ENCODE data around the gene AADACL3.

The AADACL3 gene

GRCh38 chr1:12741946-12742345 is 26.0 kb downstream of the AADACL3 start:
- CTCF ChIA-PET: no interaction called here
- DNase-seq (ENCODE audit: extremely low spot score): no peak
- TF ChIP-seq ELF4 (IDR thresholded peaks at IDR 0.05) (no peak), NFRKB (IDR thresholded peaks at IDR 0.05) (no peak), ARNT (IDR thresholded peaks at IDR 0.05) (no peak), FOXM1 (IDR thresholded peaks at IDR 0.05; ENCODE audit: borderline replicate concordance) (no peak), CTBP1 (IDR thresholded peaks at IDR 0.05; ENCODE audit: borderline replicate concordance) (no peak), L3MBTL2 (conservative IDR thresholded peaks at IDR 0.05) (no peak), HDGF (IDR thresholded peaks at IDR 0.05; ENCODE audit: borderline replicate concordance) (no peak), ZNF384 (IDR thresholded peaks at IDR 0.05) (no peak), BHLHE40 (IDR thresholded peaks at IDR 0.05; ENCODE audit: borderline replicate concordance) (no peak), TARDBP (IDR thresholded peaks at IDR 0.05) (no peak), FOXK2 (IDR thresholded peaks at IDR 0.05) (no peak), FOXA1 (IDR thresholded peaks at IDR 0.05) (no peak), LEF1 (IDR thresholded peaks at IDR 0.05; ENCODE audit: borderline replicate concordance) (no peak), SP1 (IDR thresholded peaks at IDR 0.05) (no peak), SUZ12 (IDR thresholded peaks at IDR 0.05) (no peak)
- TF ChIP-seq, protein P1, sequence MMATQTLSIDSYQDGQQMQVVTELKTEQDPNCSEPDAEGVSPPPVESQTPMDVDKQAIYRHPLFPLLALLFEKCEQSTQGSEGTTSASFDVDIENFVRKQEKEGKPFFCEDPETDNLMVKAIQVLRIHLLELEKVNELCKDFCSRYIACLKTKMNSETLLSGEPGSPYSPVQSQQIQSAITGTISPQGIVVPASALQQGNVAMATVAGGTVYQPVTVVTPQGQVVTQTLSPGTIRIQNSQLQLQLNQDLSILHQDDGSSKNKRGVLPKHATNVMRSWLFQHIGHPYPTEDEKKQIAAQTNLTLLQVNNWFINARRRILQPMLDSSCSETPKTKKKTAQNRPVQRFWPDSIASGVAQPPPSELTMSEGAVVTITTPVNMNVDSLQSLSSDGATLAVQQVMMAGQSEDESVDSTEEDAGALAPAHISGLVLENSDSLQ (IDR thresholded peaks at IDR 0.05): no peak
- POLR2A ChIA-PET: no interaction called here

DNA sequence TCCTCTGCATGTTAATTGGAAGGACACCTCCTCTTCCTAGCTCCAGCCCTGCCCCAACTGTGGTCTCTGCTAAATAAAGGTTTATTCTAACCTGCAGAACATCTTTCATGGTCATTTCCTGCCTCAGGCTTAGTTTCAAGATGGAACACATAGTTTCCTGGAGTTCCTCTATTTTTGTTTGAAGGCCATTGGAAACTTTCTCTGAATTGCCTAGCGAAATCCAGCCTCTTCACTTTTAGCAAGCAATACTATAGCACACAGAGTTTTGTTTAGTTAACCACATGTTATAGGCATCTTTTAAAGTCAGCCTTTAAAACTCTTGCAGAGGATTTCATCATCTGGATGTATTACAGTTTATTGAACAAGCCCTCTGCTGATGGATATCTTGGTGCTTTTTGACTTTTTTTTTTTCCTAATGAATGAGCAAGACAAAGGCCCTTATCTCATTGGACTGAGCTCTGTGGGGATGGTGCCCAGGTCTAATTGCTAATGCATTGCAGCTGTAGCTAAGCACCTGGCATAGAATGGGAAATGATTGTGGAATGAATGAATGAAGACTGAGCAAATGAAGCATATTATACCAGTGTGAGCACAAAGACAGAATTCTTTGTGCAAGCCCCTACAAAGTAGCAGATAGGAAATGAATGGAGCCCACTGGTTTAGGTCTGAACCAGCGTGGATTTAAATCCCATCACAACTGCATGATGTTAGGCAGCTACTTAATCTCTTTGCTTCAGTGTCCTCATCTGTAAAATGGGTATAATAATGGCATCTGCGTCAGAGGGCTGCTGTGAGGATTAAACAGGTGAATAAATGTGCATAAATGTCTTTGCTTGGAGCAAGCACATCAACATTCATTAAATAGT is 29.4 kb downstream of the AADACL3 start:
- TF ChIP-seq FOXK2 (IDR thresholded peaks at IDR 0.05): no peak
- DNase-seq (ENCODE audit: extremely low spot score): no peak
- ChIA-PET CTCF (no interaction called here), POLR2A (no interaction called here)

DNA sequence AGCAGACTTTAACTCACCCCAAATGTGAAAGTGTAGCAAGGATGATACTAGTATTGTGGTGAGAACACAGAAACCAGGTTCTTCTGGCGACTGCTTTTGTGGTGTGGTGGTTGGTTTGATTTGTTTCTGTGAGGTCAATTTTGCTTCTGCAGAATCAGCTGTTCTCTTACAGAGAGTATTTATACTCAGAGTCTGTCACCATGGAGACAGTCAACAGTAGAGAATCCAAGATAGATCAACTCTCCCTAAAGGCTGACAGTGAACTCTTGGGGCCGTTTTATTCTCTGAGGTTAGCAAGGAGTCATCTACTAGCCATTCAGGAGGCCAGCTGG is 30.0 kb downstream of the AADACL3 start, which contains the start of gene CFAP107:
Gene CFAP107, plus strand, starts transcription at position 209 of the 332 bp plus-strand sequence. CDS start 231 bp downstream, outside the sequence.
- no peak for DNase-seq (ENCODE audit: extremely low spot score)
- CTCF ChIA-PET: no interaction called here
- POLR2A ChIA-PET: no interaction called here
- TF ChIP-seq HDGF (IDR thresholded peaks at IDR 0.05; ENCODE audit: borderline replicate concordance) (no peak), FOXM1 (IDR thresholded peaks at IDR 0.05; ENCODE audit: borderline replicate concordance) (no peak), FOXA1 (IDR thresholded peaks at IDR 0.05) (no peak), LEF1 (IDR thresholded peaks at IDR 0.05; ENCODE audit: borderline replicate concordance) (no peak), SUZ12 (IDR thresholded peaks at IDR 0.05) (no peak), BHLHE40 (IDR thresholded peaks at IDR 0.05; ENCODE audit: borderline replicate concordance) (no peak), FOXK2 (IDR thresholded peaks at IDR 0.05) (no peak), SP1 (IDR thresholded peaks at IDR 0.05) (no peak), ELF4 (IDR thresholded peaks at IDR 0.05) (no peak), L3MBTL2 (conservative IDR thresholded peaks at IDR 0.05) (no peak), ARNT (IDR thresholded peaks at IDR 0.05) (no peak), CTBP1 (IDR thresholded peaks at IDR 0.05; ENCODE audit: borderline replicate concordance) (no peak)
- TF ChIP-seq, protein P1 (IDR thresholded peaks at IDR 0.05): no peak

DNA sequence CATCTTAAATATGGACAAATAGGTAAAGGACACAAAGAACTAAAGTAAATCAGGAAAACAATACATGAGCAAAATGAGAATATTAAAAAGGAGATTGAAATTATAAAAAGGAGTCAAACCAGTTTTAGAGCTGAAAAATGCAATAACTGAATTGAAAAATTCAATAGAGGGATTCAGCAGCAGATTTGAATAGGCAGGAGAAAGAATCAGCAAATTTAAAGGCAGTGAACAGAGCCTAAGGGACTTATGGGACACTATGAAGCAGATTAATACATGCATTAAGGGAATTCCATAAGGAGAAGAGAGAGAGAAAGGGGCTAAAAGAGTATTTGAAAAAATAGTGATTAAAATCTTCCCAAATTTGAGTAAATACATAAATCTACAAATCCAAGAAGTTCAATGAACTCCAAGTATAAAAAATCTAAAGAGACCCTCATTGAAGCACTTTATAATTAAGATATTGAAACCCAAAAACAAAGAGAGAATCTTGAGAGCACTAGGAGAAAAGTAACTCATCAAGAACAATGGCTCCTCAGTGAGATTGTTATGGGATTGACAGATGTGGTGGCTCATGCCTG is 33.0 kb downstream of the AADACL3 start:
- CTCF ChIA-PET: no interaction called here
- DNase-seq (ENCODE audit: extremely low spot score): no peak
- TF ChIP-seq LEF1 (IDR thresholded peaks at IDR 0.05; ENCODE audit: borderline replicate concordance) (no peak), FOXA1 (IDR thresholded peaks at IDR 0.05) (no peak), SP1 (IDR thresholded peaks at IDR 0.05) (no peak), CTBP1 (IDR thresholded peaks at IDR 0.05; ENCODE audit: borderline replicate concordance) (no peak), HDGF (IDR thresholded peaks at IDR 0.05; ENCODE audit: borderline replicate concordance) (no peak), TARDBP (IDR thresholded peaks at IDR 0.05) (no peak)
- TF ChIP-seq, protein P1 (IDR thresholded peaks at IDR 0.05): no peak
- POLR2A ChIA-PET: no interaction called here

GRCh38 chr1:12754738-12755137 is 38.8 kb downstream of the AADACL3 start:
- POLR2A ChIA-PET: no interaction called here
- DNase-seq (ENCODE audit: extremely low spot score): no peak
- no peak for TF ChIP-seq FOXK2 (IDR thresholded peaks at IDR 0.05)
- CTCF ChIA-PET: no interaction called here

DNA sequence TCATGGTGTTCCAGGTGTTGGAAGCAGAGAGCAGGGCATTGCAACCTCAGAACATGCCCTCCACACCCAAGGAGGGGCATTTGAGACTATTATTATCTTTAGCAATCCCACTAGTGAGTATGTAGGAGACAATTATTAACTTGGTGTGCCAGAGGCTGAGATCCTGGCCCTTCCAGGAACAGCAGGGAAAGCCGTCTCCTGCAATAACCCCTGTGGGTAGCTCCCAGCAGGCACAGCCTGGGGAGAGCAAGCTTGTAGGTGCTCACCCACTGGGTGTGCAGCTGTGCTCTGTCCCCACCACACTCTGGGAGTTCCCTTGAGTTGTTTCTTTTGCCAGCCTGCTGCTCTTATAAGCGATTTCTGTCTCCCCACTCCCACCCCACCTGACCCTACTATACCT is 40.4 kb downstream of the AADACL3 start:
- CTCF ChIA-PET: no interaction called here

More for the DNA sequence above, 40.4 kb downstream of the AADACL3 start:
- POLR2A ChIA-PET: no interaction called here
- TF ChIP-seq LEF1 (IDR thresholded peaks at IDR 0.05; ENCODE audit: borderline replicate concordance): no peak
- TF ChIP-seq ARNT (IDR thresholded peaks at IDR 0.05): no peak
- no peak for TF ChIP-seq HDGF (IDR thresholded peaks at IDR 0.05; ENCODE audit: borderline replicate concordance)
- TF ChIP-seq FOXA1 (IDR thresholded peaks at IDR 0.05): no peak
- TF ChIP-seq ELF4 (IDR thresholded peaks at IDR 0.05): no peak
- no peak for TF ChIP-seq CTBP1 (IDR thresholded peaks at IDR 0.05; ENCODE audit: borderline replicate concordance)
- no peak for DNase-seq (ENCODE audit: extremely low spot score)
